ENCODE measurements around the gene EPHA6.
A peak's percentile ranks its signal among the peaks of the same experiment; 100 is the strongest.
"Not testable (repeated sequence)": the region's sequence is repeated elsewhere in the genome, so short reads cannot be mapped to it uniquely, and the experiment has no call there.

Gene EPHA6

DNA sequence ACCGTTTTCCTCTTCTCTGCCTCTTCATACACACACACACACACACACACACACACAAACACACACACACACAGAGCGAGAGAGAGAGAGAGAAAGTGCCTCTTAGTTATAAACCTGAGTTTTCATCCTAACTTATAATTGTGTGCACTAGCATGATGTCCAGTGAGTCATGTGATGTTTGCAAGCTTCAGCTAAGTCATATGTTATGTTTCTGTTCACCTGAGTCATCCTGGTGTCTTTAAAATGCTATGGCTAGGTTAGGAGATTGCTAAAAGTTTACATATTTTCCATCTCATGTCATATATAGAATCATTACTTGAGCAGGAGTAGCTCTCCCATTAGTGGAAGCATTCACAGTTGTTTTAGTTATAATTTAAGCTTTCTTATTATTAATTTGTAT, 155.8 kb downstream of the EPHA6 start:
- H3K27ac ChIP-seq: no peak overlapping the region
- TF ChIP-seq, protein P1, sequence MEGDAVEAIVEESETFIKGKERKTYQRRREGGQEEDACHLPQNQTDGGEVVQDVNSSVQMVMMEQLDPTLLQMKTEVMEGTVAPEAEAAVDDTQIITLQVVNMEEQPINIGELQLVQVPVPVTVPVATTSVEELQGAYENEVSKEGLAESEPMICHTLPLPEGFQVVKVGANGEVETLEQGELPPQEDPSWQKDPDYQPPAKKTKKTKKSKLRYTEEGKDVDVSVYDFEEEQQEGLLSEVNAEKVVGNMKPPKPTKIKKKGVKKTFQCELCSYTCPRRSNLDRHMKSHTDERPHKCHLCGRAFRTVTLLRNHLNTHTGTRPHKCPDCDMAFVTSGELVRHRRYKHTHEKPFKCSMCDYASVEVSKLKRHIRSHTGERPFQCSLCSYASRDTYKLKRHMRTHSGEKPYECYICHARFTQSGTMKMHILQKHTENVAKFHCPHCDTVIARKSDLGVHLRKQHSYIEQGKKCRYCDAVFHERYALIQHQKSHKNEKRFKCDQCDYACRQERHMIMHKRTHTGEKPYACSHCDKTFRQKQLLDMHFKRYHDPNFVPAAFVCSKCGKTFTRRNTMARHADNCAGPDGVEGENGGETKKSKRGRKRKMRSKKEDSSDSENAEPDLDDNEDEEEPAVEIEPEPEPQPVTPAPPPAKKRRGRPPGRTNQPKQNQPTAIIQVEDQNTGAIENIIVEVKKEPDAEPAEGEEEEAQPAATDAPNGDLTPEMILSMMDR (conservative IDR thresholded peaks at IDR 0.05; ENCODE audit: low read depth): no peak
- POLR2A ChIA-PET (ENCODE audit: low non-redundant PET): no interaction called here
- DNase-seq (ENCODE audit: low spot score): peak; percentile 36
- CTCF ChIA-PET: no interaction called here

DNA sequence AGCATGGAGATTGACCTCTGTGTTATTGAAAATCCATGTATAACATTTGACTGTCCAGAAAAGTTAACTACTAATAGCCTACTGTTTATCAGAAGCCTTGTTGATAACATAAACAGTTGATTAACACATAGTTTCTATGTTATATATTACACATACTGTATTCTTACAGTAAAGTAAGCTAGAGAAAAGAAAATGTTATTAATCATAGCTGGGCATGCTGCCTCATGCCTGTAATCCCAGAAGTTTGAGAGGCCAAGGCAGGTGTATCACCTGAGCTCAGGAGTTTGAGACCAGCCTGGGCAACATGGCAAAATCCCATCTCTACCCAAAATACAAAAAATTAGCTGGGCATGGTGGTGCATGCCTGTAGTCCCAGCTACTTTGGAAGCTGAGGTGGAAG, 163.3 kb downstream of the EPHA6 start:
- DNase-seq (ENCODE audit: low spot score): no peak
- no peak overlapping the region for H3K27ac ChIP-seq
- TF ChIP-seq, protein P1 (conservative IDR thresholded peaks at IDR 0.05; ENCODE audit: low read depth): no peak
- ChIA-PET POLR2A (ENCODE audit: low non-redundant PET) (no interaction called here), CTCF (interaction anchor here (1.0 kb wide), 1 partner anchor 19 kb away, joined by 3 read pairs; no protein-coding TSS in a partner anchor)

DNA sequence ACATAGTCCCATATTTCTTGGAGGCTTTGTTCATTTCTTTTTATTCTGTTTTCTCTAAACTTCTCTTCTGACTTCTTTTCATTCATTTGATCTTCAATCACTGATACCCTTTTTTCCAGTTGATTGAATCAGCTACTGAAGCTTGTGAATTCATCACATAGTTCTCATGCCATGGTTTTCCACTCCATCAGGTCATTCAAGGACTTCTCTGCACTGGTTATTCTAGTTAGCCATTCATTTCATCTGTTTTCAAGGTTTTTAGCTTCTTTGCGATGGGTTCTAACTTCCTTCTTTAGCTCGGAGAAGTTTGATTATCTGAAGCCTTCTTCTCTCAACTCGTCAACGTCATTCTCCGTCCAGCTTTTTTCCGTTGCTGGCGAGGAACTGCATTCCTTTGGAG, 169.3 kb downstream of the EPHA6 start:
- CTCF ChIA-PET; DNase-seq (ENCODE audit: low spot score); POLR2A ChIA-PET (ENCODE audit: low non-redundant PET); H3K27ac ChIP-seq: not testable (repeated sequence)

DNA sequence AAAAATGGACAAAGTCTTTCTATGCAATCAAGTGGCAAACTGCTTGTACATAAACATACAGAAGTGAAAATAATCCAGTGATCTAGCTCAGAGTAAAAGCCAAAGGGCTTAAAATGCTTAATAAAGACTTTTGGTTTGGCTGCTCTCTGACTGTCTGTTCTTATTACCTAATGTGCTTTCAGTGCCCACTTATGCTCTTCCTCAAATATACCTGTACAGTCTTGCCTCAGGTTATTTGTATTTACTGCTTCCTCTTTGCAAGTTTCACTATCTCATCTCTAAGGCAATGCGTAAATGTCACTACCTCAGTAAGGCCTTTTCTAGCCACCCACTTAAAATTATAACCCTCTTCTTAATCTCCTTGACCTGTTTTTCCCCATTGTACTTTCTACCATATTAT, 171.8 kb downstream of the EPHA6 start:
- ChIA-PET CTCF (interaction anchor here (0.8 kb wide), 1 partner anchor 30 kb away, joined by 4 read pairs; no protein-coding TSS in a partner anchor), POLR2A (ENCODE audit: low non-redundant PET) (no interaction called here)
- TF ChIP-seq, protein P1 (conservative IDR thresholded peaks at IDR 0.05; ENCODE audit: low read depth): no peak
- no peak for DNase-seq (ENCODE audit: low spot score)
- H3K27ac ChIP-seq: no peak overlapping the region

DNA sequence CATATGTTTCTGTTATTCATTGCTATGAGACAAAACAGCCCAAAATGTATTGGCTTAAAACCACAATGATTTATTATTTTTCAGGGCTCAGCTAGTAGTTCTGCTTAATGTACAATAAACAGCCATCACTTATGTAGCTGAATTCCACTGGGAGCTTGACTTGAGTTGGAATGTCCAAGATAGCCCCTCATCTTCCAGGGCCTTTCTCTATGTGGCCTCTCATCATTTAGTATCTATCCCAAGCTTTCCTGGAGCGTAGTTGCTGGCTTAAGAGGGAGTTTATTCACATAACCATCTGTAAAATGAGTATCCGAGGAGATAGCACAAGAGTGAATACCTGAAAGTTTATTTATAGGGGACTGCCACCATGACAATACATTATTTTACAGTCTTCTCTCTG, 176.8 kb downstream of the EPHA6 start:
- POLR2A ChIA-PET (ENCODE audit: low non-redundant PET): no interaction called here
- no peak for DNase-seq (ENCODE audit: low spot score)
- H3K27ac ChIP-seq: no peak overlapping the region
- TF ChIP-seq, protein P1 (conservative IDR thresholded peaks at IDR 0.05; ENCODE audit: low read depth): no peak
- CTCF ChIA-PET: interaction anchor here (0.7 kb wide), 1 partner anchor 1727 kb away, joined by 3 read pairs; no protein-coding TSS in a partner anchor

DNA sequence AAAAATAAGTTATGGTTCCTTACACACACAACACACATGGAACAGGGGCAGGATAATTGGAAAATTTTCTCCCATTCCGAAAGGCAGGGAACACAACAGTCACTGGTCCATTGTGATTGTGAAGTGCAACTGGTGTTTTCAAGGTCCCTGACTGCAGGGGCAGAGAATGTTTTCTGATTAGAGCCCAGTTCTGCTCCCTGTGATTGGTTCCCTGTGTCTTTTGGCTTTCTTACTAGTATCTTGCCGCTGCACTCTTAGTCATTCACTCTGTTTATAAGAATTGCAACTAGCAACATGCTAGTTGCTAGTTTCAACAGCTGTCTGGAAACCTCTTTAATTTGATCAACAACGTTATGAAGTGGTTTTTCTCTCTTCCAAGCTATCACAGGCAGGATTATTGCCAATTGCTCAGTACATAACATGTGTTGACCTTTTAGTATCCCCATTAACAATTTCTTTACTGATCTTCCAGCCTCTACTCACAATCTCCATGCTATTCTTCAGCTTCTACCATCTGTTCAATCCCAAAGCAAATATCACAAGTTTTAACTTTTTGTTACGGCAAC, 177.5 kb downstream of the EPHA6 start:
- TF ChIP-seq, protein P1 (conservative IDR thresholded peaks at IDR 0.05; ENCODE audit: low read depth): no peak
- CTCF ChIA-PET: interaction anchor here (0.7 kb wide), 1 partner anchor 1726 kb away, joined by 3 read pairs; no protein-coding TSS in a partner anchor
- H3K27ac ChIP-seq: no peak overlapping the region
- no peak for DNase-seq (ENCODE audit: low spot score)
- POLR2A ChIA-PET (ENCODE audit: low non-redundant PET): no interaction called here

DNA sequence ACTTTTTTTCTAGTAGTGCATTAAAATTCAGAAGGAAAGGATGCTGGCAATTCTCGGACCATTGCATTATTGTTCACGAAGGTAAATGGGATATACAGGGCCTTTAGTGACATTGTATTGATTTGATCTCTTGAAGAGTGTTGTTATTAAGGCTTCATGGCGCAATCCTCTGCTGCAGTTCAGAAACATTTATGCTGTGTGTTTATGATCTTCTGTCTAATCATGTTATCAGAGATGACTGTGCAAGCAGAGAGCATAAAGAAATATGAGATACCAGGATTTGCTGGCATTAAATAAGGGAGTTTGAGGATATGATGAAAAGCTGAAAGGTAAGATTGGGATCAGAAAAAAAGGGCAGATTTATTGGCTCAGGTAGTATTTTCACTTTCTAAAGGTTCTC, 180.6 kb downstream of the EPHA6 start:
- ChIA-PET CTCF (no interaction called here), POLR2A (ENCODE audit: low non-redundant PET) (no interaction called here)
- TF ChIP-seq, protein P1 (conservative IDR thresholded peaks at IDR 0.05; ENCODE audit: low read depth): no peak
- DNase-seq (ENCODE audit: low spot score): no peak
- H3K27ac ChIP-seq: no peak overlapping the region

All from RWPE1 (cell line).